ENCODE data around the gene ANKRD44.
"Not testable (repeated sequence)": the region's sequence is repeated elsewhere in the genome, so short reads cannot be mapped to it uniquely, and the experiment has no call there.

The ANKRD44 gene

GRCh38 chr2:197010200-197011020 lies 300.2 kb downstream of the ANKRD44 start:
- DNase-seq: no peak

- not testable (repeated sequence) for DNase-seq
Observed at GRCh38 chr2:197008741-197009341, 301.7 kb downstream of the ANKRD44 start.

GRCh38 chr2:197007716-197008628 lies 302.6 kb downstream of the ANKRD44 start:
- DNase-seq: no peak

GRCh38 chr2:197001921-197002320 lies 308.7 kb downstream of the ANKRD44 start:
- DNase-seq: no peak

GRCh38 chr2:196995757-196996314 lies 314.7 kb downstream of the ANKRD44 start:
- no peak for DNase-seq

- no peak for DNase-seq
Observed at GRCh38 chr2:196994764-196995163, 315.8 kb downstream of the ANKRD44 start.

GRCh38 chr2:196993617-196994016 lies 317.0 kb downstream of the ANKRD44 start:
- DNase-seq: no peak

GRCh38 chr2:196992466-196992865 lies 318.1 kb downstream of the ANKRD44 start:
- DNase-seq: no peak

GRCh38 chr2:196990788-196991461 lies 319.7 kb downstream of the ANKRD44 start:
- no peak for DNase-seq

GRCh38 chr2:196990092-196990491 lies 320.5 kb downstream of the ANKRD44 start:
- DNase-seq: no peak

GRCh38 chr2:196989496-196989895 lies 321.1 kb downstream of the ANKRD44 start:
- DNase-seq: no peak

GRCh38 chr2:196988639-196989038 lies 321.9 kb downstream of the ANKRD44 start:
- no peak for DNase-seq

GRCh38 chr2:196987649-196988364 lies 322.8 kb downstream of the ANKRD44 start:
- no peak for DNase-seq

GRCh38 chr2:196987298-196987648 lies 323.3 kb downstream of the ANKRD44 start:
- no peak for DNase-seq

GRCh38 chr2:196985511-196986183 lies 324.9 kb downstream of the ANKRD44 start:
- no peak for DNase-seq

GRCh38 chr2:196984903-196985302 lies 325.7 kb downstream of the ANKRD44 start:
- DNase-seq: no peak

GRCh38 chr2:196983934-196984333 lies 326.6 kb downstream of the ANKRD44 start:
- no peak for DNase-seq

- no peak for DNase-seq
Observed at GRCh38 chr2:196980473-196980872, 330.1 kb downstream of the ANKRD44 start.

- DNase-seq: no peak
Observed at GRCh38 chr2:196980001-196980400, 330.6 kb downstream of the ANKRD44 start.

- no peak for DNase-seq
Observed at GRCh38 chr2:196977507-196977906, 333.1 kb downstream of the ANKRD44 start.

GRCh38 chr2:196974970-196975369 lies 335.6 kb downstream of the ANKRD44 start:
- no peak for DNase-seq

Measured in activated CD8-positive, alpha-beta memory T cell treated with anti-CD3 and anti-CD28 coated beads, Interleukin-2, amount 50 U/mL, for 48 hours (primary cell).